OCI-LY1 (cell line): ENCODE data around the gene LIMK2.

Source experiments
- H2AFZ ChIP-seq: fragments of 200-600 bp; sonication (generic), shearing (Covaris generic); 2 replicates; pipeline ENCODE4 v1.6.0; 2014; ENCODE audit warnings: antibody characterized with exemption, mild to moderate bottlenecking, low read length
- H3F3A ChIP-seq: fragments of 200-600 bp; sonication (generic), shearing (Covaris generic); 2 replicates; pipeline ENCODE4 v1.6.0; 2014; ENCODE audit warnings: mild to moderate bottlenecking, antibody characterized with exemption, low read length, moderate library complexity; ENCODE audit not compliant: insufficient read depth
- H3K27ac ChIP-seq: fragments of 200-600 bp; sonication (generic); 2 replicates; pipeline ENCODE4 v1.5.1; 2014; ENCODE audit warnings: low read length, mixed run types, mild to moderate bottlenecking, low read depth; ENCODE audit not compliant: poor library complexity, severe bottlenecking
- H3K27me3 ChIP-seq: fragments of 200-600 bp; sonication (generic); 2 replicates; pipeline ENCODE4 v1.6.0; 2014; ENCODE audit warnings: antibody characterized with exemption, mild to moderate bottlenecking, low read length, moderate library complexity; ENCODE audit not compliant: insufficient read depth
- H3K36me3 ChIP-seq: fragments of 200-600 bp; sonication (generic); 2 replicates; pipeline ENCODE4 v1.6.1; 2014; ENCODE audit warnings: mild to moderate bottlenecking, antibody characterized with exemption, low read length, moderate library complexity, mixed read lengths; ENCODE audit not compliant: insufficient read depth
- H3K4me1 ChIP-seq: fragments of 200-600 bp; sonication (generic); 2 replicates; pipeline ENCODE4 v1.5.1; 2014; ENCODE audit warnings: mild to moderate bottlenecking, low read length, moderate library complexity; ENCODE audit not compliant: insufficient read depth, severe bottlenecking
- H3K4me2 ChIP-seq: fragments of 200-600 bp; sonication (generic), shearing (Covaris generic); 2 replicates; pipeline ENCODE4 v1.6.1; 2014; ENCODE audit warnings: low read length
- H3K4me3 ChIP-seq: fragments of 200-600 bp; sonication (generic); 2 replicates; pipeline ENCODE4 v1.5.1; 2014; ENCODE audit warnings: low read length, low read depth, mild to moderate bottlenecking, mixed read lengths; ENCODE audit not compliant: poor library complexity, severe bottlenecking
- H3K79me2 ChIP-seq: fragments of 200-600 bp; shearing (Covaris generic); 2 replicates; pipeline ENCODE4 v1.6.1; 2016; ENCODE audit warnings: mixed run types, low read length, mixed read lengths; ENCODE audit not compliant: insufficient read depth
- H3K9ac ChIP-seq: fragments of 200-600 bp; sonication (generic), shearing (Covaris generic); 2 replicates; pipeline ENCODE4 v1.6.1; 2014; ENCODE audit warnings: mild to moderate bottlenecking, low read length, mixed read lengths
- H3K9me2 ChIP-seq: fragments of 200-600 bp; sonication (generic), shearing (Covaris generic); 2 replicates; pipeline ENCODE4 v1.6.1; 2014; ENCODE audit warnings: low read depth, mild to moderate bottlenecking, low read length, mixed read lengths
- H3K9me3 ChIP-seq: fragments of 200-600 bp; shearing (Covaris generic); 2 replicates; pipeline ENCODE4 v1.6.1; 2014; ENCODE audit warnings: low read length, mixed read lengths
- H4K20me1 ChIP-seq: fragments of 200-600 bp; sonication (generic), shearing (Covaris generic); 2 replicates; pipeline ENCODE4 v1.6.0; 2016; ENCODE audit warnings: mild to moderate bottlenecking, low read length; ENCODE audit not compliant: insufficient read depth
- EZH2 ChIP-seq: fragments of 200-600 bp; sonication (generic), shearing (Covaris generic); IDR thresholded peaks from 2 replicates; pipeline ENCODE4 v1.8.0; 2017; ENCODE audit warnings: borderline replicate concordance, mixed run types, mild to moderate bottlenecking, antibody characterized with exemption, low read length, moderate library complexity, mixed read lengths
- TF ChIP-seq, protein P1 (sequence below): fragments of 200-600 bp; sonication (generic), shearing (Covaris generic); IDR thresholded peaks from 2 replicates; pipeline ENCODE4 v1.5.1; 2017; ENCODE audit warnings: mild to moderate bottlenecking, antibody characterized with exemption, low read length, moderate library complexity, mixed read lengths

The LIMK2 gene

DNA sequence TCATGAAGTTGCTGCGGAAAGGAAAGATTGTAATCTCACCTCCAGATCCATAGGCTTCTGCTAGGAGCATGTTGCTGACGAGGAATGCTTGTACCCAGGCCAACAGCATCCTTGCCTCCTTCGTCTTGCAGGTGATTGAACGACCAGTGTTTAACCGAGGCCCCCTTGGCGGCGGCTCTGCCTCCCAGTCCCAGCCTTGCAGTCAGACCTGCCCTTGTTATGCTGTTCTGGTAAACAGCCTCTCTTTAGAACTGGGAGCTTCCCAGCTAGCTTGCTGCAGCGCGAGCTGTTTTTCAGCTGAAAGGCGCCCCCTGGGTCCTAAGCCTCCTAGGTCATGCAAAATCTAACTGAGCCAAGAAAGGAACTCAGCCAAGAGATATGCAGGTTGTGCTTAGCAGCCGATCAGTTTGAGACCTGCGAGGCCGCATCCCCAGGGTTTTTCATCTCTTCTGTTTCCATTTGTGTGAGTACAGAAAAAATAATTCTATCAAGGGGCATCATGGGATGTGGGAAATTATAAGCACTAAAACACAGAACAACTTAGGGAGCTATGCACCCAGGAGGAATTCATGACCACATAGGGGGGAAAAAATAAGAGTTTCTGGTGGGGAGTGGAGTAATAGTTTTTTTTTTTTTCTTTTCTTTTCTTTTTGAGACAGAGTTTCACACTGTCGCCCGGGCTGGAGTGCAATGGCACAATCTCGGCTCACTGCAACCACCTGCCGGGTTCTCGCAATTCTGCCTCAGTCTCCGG lies 80.3 kb downstream of the LIMK2 start, which contains the start of gene PIK3IP1:
TSS of gene PIK3IP1 (minus strand) at position 253 of the 754 bp plus-strand sequence. CDS start at position 109, 144 bp downstream.
- Histone ChIP-seq H4K20me1 (no peaks in the 10 kb centered on the region), H3K4me1 (peaks cover 71% of the 10 kb centered on the region), H3K9me2 (no peaks in the 10 kb centered on the region), H2AFZ (no peak within 1 kb of the TSS), H3K9ac (peak within 1 kb of the TSS; percentile 91), H3K9me3 (no peaks in the 10 kb centered on the region), H3K79me2 (no peaks in the 10 kb centered on the region), H3K36me3 (peaks cover 21% of the 10 kb centered on the region; the same call in 1 of the 2 replicates), H3K27ac (peak within 1 kb of the TSS; percentile 96), H3K4me3 (peak within 1 kb of the TSS; percentile 87), H3K27me3 (no peaks in the 10 kb centered on the region), H3F3A (peaks cover 6% of the 10 kb centered on the region; the same call in 1 of the 2 replicates), H3K4me2 (peak within 1 kb of the TSS; percentile 78)
- TF ChIP-seq, protein P1, sequence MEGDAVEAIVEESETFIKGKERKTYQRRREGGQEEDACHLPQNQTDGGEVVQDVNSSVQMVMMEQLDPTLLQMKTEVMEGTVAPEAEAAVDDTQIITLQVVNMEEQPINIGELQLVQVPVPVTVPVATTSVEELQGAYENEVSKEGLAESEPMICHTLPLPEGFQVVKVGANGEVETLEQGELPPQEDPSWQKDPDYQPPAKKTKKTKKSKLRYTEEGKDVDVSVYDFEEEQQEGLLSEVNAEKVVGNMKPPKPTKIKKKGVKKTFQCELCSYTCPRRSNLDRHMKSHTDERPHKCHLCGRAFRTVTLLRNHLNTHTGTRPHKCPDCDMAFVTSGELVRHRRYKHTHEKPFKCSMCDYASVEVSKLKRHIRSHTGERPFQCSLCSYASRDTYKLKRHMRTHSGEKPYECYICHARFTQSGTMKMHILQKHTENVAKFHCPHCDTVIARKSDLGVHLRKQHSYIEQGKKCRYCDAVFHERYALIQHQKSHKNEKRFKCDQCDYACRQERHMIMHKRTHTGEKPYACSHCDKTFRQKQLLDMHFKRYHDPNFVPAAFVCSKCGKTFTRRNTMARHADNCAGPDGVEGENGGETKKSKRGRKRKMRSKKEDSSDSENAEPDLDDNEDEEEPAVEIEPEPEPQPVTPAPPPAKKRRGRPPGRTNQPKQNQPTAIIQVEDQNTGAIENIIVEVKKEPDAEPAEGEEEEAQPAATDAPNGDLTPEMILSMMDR: peak; percentile 57
- TF ChIP-seq EZH2: no peak

DNA sequence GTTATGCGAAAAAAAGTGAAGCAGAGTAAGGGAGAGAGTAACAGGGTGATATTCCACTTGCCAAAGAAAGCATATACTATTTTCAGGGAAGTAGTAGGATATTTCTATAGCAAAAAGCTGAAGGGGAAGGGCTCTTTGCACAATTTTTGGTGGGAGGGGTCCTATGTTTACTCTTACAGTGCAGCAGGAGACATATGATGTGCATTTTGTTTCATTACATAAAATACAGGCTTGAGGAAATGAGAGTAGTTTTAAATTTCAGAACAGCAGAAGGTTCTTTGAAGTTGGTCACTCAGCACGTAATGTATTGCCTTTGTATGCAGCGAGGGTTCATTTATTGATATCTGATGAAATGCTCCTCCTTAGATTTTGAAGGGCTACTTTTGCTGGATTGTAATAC lies 83.3 kb downstream of the LIMK2 start:
- peak overlapping the region; percentile 34; the same call in 1 of the 2 replicates for H3K9ac ChIP-seq
- no peaks in the 10 kb centered on the region for H3K9me2 ChIP-seq
- H3K4me3 ChIP-seq: peak overlapping the region; percentile 36
- H3K4me2 ChIP-seq: peak overlapping the region; percentile 60
- no peaks in the 10 kb centered on the region for H4K20me1 ChIP-seq
- no peaks in the 10 kb centered on the region for H3F3A ChIP-seq
- TF ChIP-seq EZH2: no peak
- TF ChIP-seq, protein P1: no peak
- H3K36me3 ChIP-seq: no peaks in the 10 kb centered on the region
- H2AFZ ChIP-seq: no peak overlapping the region
- no peaks in the 10 kb centered on the region for H3K79me2 ChIP-seq
- no peaks in the 10 kb centered on the region for H3K9me3 ChIP-seq
- peak overlapping the region; percentile 59 for H3K27ac ChIP-seq
- H3K27me3 ChIP-seq: no peaks in the 10 kb centered on the region
- peaks cover 57% of the 10 kb centered on the region for H3K4me1 ChIP-seq

DNA sequence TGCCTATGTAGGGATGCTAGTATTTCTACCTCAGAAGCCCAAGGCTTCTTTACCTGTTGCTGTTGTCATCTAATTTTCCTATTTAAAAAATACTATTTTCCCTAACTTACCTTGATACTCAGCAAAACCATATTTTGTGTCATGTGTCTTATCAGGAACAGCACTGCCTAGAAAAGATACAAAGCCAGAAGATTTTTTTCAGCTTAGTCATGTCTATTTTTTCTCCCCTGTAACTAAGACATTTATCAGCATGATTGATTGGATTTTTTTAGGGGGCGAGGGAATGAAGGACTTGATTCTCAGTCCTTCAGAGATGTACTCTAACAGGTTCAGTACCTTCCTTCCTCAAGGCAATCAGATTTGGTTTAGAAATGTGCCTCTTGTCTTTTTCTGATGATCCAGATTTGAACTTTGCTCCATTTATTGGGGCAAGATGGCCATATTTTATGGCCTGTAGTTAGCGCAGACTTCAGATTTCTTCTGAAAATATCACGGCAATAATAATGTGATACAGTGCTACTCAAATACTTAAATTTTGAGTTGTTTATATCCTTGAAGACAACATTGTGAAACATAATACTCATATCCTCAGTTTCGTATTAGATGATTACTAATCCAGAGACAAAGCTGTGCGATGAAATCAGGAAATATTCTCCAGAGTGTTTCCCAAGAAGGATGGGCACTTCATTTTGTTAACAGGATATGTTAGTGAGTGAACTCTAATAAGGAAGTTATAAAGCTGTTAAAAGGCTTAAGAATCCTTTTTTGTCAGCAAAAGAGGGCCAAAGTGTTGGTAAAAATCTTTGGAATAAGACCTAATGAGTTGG lies 83.9 kb downstream of the LIMK2 start:
- peak overlapping the region; percentile 34; the same call in 1 of the 2 replicates for H3K9ac ChIP-seq
- H3K9me2 ChIP-seq: no peaks in the 10 kb centered on the region
- H4K20me1 ChIP-seq: no peaks in the 10 kb centered on the region
- no peak for TF ChIP-seq EZH2
- TF ChIP-seq, protein P1: no peak
- H3K79me2 ChIP-seq: no peaks in the 10 kb centered on the region
- peaks cover 57% of the 10 kb centered on the region for H3K4me1 ChIP-seq
- no peaks in the 10 kb centered on the region for H3F3A ChIP-seq
- peak overlapping the region; percentile 59 for H3K27ac ChIP-seq
- H3K4me3 ChIP-seq: peak overlapping the region; percentile 36
- no peak overlapping the region for H2AFZ ChIP-seq
- H3K27me3 ChIP-seq: no peaks in the 10 kb centered on the region
- peak overlapping the region; percentile 60 for H3K4me2 ChIP-seq
- no peaks in the 10 kb centered on the region for H3K36me3 ChIP-seq
- H3K9me3 ChIP-seq: no peaks in the 10 kb centered on the region
